SU-DHL-6 (cell line): Measurements from ENCODE around the gene TFEB.

ENCODE experiments used
- H2AFZ ChIP-seq: fragments of 200-600 bp; sonication (generic); 2 replicates; pipeline ENCODE4 v1.6.1; 2014; ENCODE audit warnings: low read depth, mild to moderate bottlenecking, moderate library complexity, mixed read lengths, antibody characterized with exemption, low read length; ENCODE audit not compliant: severe bottlenecking
- H3F3A ChIP-seq: fragments of 200-600 bp; shearing (Covaris generic); 2 replicates; pipeline ENCODE4 v1.6.0; 2016; ENCODE audit warnings: antibody characterized with exemption, mild to moderate bottlenecking; ENCODE audit not compliant: insufficient read depth
- H3K27ac ChIP-seq: fragments of 200-600 bp; sonication (generic); 2 replicates; pipeline ENCODE4 v1.5.1; 2016; ENCODE audit warnings: low read depth, mild to moderate bottlenecking, low read length, moderate library complexity, mixed read lengths
- H3K27me3 ChIP-seq: fragments of 200-600 bp; sonication (generic), shearing (Covaris generic); 2 replicates; pipeline ENCODE4 v1.6.0; 2014; ENCODE audit warnings: mild to moderate bottlenecking, low read length
- H3K36me3 ChIP-seq: fragments of 200-600 bp; sonication (generic); 2 replicates; pipeline ENCODE4 v1.6.1; 2014; ENCODE audit warnings: mild to moderate bottlenecking, low read length, mixed read lengths
- H3K4me2 ChIP-seq: fragments of 300-600, 200-600 bp; shearing (Covaris generic), sonication (generic); 2 replicates; pipeline ENCODE4 v1.6.0; 2014; ENCODE audit warnings: low read length, low read depth, mild to moderate bottlenecking; ENCODE audit not compliant: poor library complexity, severe bottlenecking
- H3K4me3 ChIP-seq: fragments of 200-600 bp; sonication (generic); 2 replicates; pipeline ENCODE4 v1.5.1; 2014; ENCODE audit warnings: antibody characterized with exemption, low read length, mild to moderate bottlenecking, mixed read lengths; ENCODE audit not compliant: insufficient read depth, poor library complexity, severe bottlenecking
- H3K79me2 ChIP-seq: fragments of 200-600 bp; sonication (generic); 2 replicates; pipeline ENCODE4 v1.6.1; 2014; ENCODE audit warnings: mild to moderate bottlenecking, low read length, moderate library complexity; ENCODE audit not compliant: insufficient read depth
- H3K9ac ChIP-seq: fragments of 200-600 bp; sonication (generic); 2 replicates; pipeline ENCODE4 v1.7.0; 2014; ENCODE audit warnings: mild to moderate bottlenecking, low read length
- H3K9me2 ChIP-seq: fragments of 200-600 bp; sonication (generic); replicated peaks from 2 replicates; pipeline ENCODE4 v1.6.1; 2014; ENCODE audit warnings: low read length; ENCODE audit not compliant: insufficient read depth
- H3K9me3 ChIP-seq: fragments of 200-600 bp; sonication (generic); 2 replicates; pipeline ENCODE4 v1.6.1; 2014; ENCODE audit warnings: low read length, mixed read lengths; ENCODE audit not compliant: insufficient read depth
- H4K20me1 ChIP-seq: fragments of 200-600 bp; sonication (generic); 2 replicates; pipeline ENCODE4 v1.6.1; 2014; ENCODE audit warnings: low read depth, mild to moderate bottlenecking, antibody characterized with exemption, low read length, moderate library complexity, mixed read lengths
- CTCF ChIP-seq: fragments of 200-600 bp; sonication (generic); IDR thresholded peaks from one replicate; pipeline ENCODE4 v1.5.1; 2017; ENCODE audit warnings: antibody characterized with exemption, mild to moderate bottlenecking, low read length, moderate library complexity; ENCODE audit not compliant: insufficient read depth, poor library complexity, severe bottlenecking
- EZH2phosphoT487 ChIP-seq: fragments of 200-600 bp; sonication (generic), shearing (Covaris generic); conservative IDR thresholded peaks from 2 replicates; pipeline ENCODE4 v1.6.1; 2018; ENCODE audit warnings: mild to moderate bottlenecking, antibody characterized with exemption, low read length, moderate library complexity, mixed read lengths

Gene TFEB

GRCh38 chr6:41646026-41646795 is 89.2 kb downstream of the TFEB start:
- no peak overlapping the region for H2AFZ ChIP-seq
- H3K4me3 ChIP-seq, result no peak overlapping the region
- H3K36me3 ChIP-seq, result no peaks in the 10 kb centered on the region
- no peak for TF ChIP-seq EZH2phosphoT487
- no peak for TF ChIP-seq CTCF
- H3F3A ChIP-seq, result no peaks in the 10 kb centered on the region
- H4K20me1 ChIP-seq, result no peaks in the 10 kb centered on the region
- H3K9me3 ChIP-seq, result no peaks in the 10 kb centered on the region
- H3K9me2 ChIP-seq, result no peaks in the 10 kb centered on the region
- H3K27ac ChIP-seq, result no peak overlapping the region
- H3K9ac ChIP-seq, result no peak overlapping the region
- no peaks in the 10 kb centered on the region for H3K27me3 ChIP-seq
- H3K4me2 ChIP-seq, result no peak overlapping the region
- H3K79me2 ChIP-seq, result no peaks in the 10 kb centered on the region

GRCh38 chr6:41645007-41645618 is 90.3 kb downstream of the TFEB start:
- Histone ChIP-seq H2AFZ (no peak overlapping the region), H3K4me2 (no peak overlapping the region), H4K20me1 (no peaks in the 10 kb centered on the region), H3K9ac (no peak overlapping the region), H3K9me3 (no peaks in the 10 kb centered on the region), H3K79me2 (no peaks in the 10 kb centered on the region), H3K4me3 (no peak overlapping the region), H3K36me3 (no peaks in the 10 kb centered on the region), H3K27me3 (no peaks in the 10 kb centered on the region), H3K9me2 (no peaks in the 10 kb centered on the region), H3F3A (no peaks in the 10 kb centered on the region), H3K27ac (no peak overlapping the region)
- no peak for TF ChIP-seq EZH2phosphoT487
- no peak for TF ChIP-seq CTCF

- Histone ChIP-seq H3K4me3 (no peak overlapping the region), H3K9me3 (no peaks in the 10 kb centered on the region), H3K79me2 (no peaks in the 10 kb centered on the region), H3K9ac (no peak overlapping the region), H3K27ac (no peak overlapping the region), H3F3A (no peaks in the 10 kb centered on the region), H4K20me1 (no peaks in the 10 kb centered on the region), H3K4me2 (no peak overlapping the region), H2AFZ (no peak overlapping the region), H3K36me3 (no peaks in the 10 kb centered on the region), H3K27me3 (no peaks in the 10 kb centered on the region), H3K9me2 (no peaks in the 10 kb centered on the region)
- no peak for TF ChIP-seq CTCF
- TF ChIP-seq EZH2phosphoT487, result no peak
Measured at GRCh38 chr6:41644297-41644879, 91.0 kb downstream of the TFEB start.
